ENCODE results near the gene LHX2. TPM values are rescaled to one million over a fixed set of nuclear protein-coding genes. Genes with fewer than 3 reads are reported as not detected.

LHX2 gene
- polyA plus RNA-seq, 1 of the 3 experiments (the other 2 are of a cell fraction), result not detected

- no peak for TF ChIP-seq RFX5 (IDR thresholded peaks at IDR 0.05; ENCODE audit: low read length)
- TF ChIP-seq MEF2A (IDR thresholded peaks at IDR 0.05; ENCODE audit: borderline replicate concordance, low read depth), result no peak
- peak; percentile 64; the same call in 1 of the 2 replicates for TF ChIP-seq FOSL2 (IDR thresholded peaks at IDR 0.05; ENCODE audit: borderline replicate concordance, low read depth)
- peak; percentile 85 for TF ChIP-seq TCF12 (IDR thresholded peaks at IDR 0.05)
- TF ChIP-seq NFIC (IDR thresholded peaks at IDR 0.05; ENCODE audit: borderline replicate concordance), result peak; percentile 78
- TF ChIP-seq SMC3 (IDR thresholded peaks at IDR 0.05; ENCODE audit: low read depth, low read length), result no peak
- TF ChIP-seq TEAD4 (IDR thresholded peaks at IDR 0.05; ENCODE audit: borderline replicate concordance, insufficient read depth), result peak; percentile 61; the same call in 1 of the 2 replicates
- TF ChIP-seq USF2 (IDR thresholded peaks at IDR 0.05; ENCODE audit: borderline replicate concordance, low read depth, low read length), result no peak
- TF ChIP-seq ZBTB33 (IDR thresholded peaks at IDR 0.05; ENCODE audit: borderline replicate concordance, low read depth), result no peak
- no peak for TF ChIP-seq RCOR1 (IDR thresholded peaks at IDR 0.05; ENCODE audit: low read length)
These were observed 67.8 kb downstream of the LHX2 start (continued) for GRCh38 chr9:124079176-124079925.

- DNase-seq, result no peak
- H3K9me3 ChIP-seq, result 0 out of 2 replicates have a peak, but pooled peaks cover 4% of the 10 kb centered on the region
- no peaks in the 10 kb centered on the region for H3K36me3 ChIP-seq (replicated peaks in 1 of 2; ENCODE audit: control insufficient read depth in 1 of 2, insufficient read depth in 2 of 2, low read length in 1 of 2)
- H3K4me1 ChIP-seq (ENCODE audit: control insufficient read depth in 1 of 2, insufficient read depth in 2 of 2, low read depth in 1 of 2, low read length in 1 of 2), result no peaks in the 10 kb centered on the region
- H3K9me2 ChIP-seq, result no peaks in the 10 kb centered on the region
- H3F3A ChIP-seq (replicated peaks; ENCODE audit: insufficient read depth), result no peaks in the 10 kb centered on the region
- no peak overlapping the region for H3K9ac ChIP-seq
- ChIA-PET CTCF (interaction anchor here (0.6 kb wide), 1 partner anchor 1224 kb away, joined by 3 read pairs; no protein-coding TSS in a partner anchor), POLR2A (no interaction called here)
- H3K27me3 ChIP-seq (ENCODE audit: insufficient read depth), result no peaks in the 10 kb centered on the region
- no peaks in the 10 kb centered on the region for H3K79me2 ChIP-seq (ENCODE audit: insufficient read depth)
- 74% methylated on average over 2 of the region's 2 CpGs for WGBS (ENCODE audit: low lambda C conversion rate)
- no peak overlapping the region for H3K4me3 ChIP-seq (ENCODE audit: low read depth in 2 of 2, low read length in 1 of 2)
- no peak overlapping the region for H3K4me2 ChIP-seq
- H3K27ac ChIP-seq (ENCODE audit: low read depth in 2 of 2, low read length in 1 of 2), result no peak overlapping the region
- no peak overlapping the region for H2AFZ ChIP-seq (ENCODE audit: low read depth)
- H4K20me1 ChIP-seq (ENCODE audit: insufficient read depth), result no peaks in the 10 kb centered on the region
- no peak for TF ChIP-seq YY1 (IDR thresholded peaks at IDR 0.05; ENCODE audit: low read depth)
- TF ChIP-seq TAF1 (IDR thresholded peaks at IDR 0.05; ENCODE audit: borderline replicate concordance, low read depth, low read length), result no peak
- TF ChIP-seq EZH2phosphoT487 (IDR thresholded peaks at IDR 0.05; ENCODE audit: borderline replicate concordance, low read depth), result no peak
- TF ChIP-seq FOSL2 (IDR thresholded peaks at IDR 0.05; ENCODE audit: borderline replicate concordance, low read depth), result no peak
- no peak for TF ChIP-seq EP300 (IDR thresholded peaks at IDR 0.05; ENCODE audit: borderline replicate concordance in 1 of 2, low read depth in 1 of 2, low read length in 1 of 2)
- TF ChIP-seq PBX3 (IDR thresholded peaks at IDR 0.05), result no peak
- no peak for TF ChIP-seq REST (IDR thresholded peaks at IDR 0.05; ENCODE audit: low read depth, low read length)
- no peak for TF ChIP-seq MEF2A (IDR thresholded peaks at IDR 0.05; ENCODE audit: borderline replicate concordance, low read depth)
- TF ChIP-seq RXRA (IDR thresholded peaks at IDR 0.05; ENCODE audit: borderline replicate concordance, low read depth), result no peak
- TF ChIP-seq NRF1 (IDR thresholded peaks at IDR 0.05; ENCODE audit: low read depth, low read length), result no peak
- no peak for TF ChIP-seq USF2 (IDR thresholded peaks at IDR 0.05; ENCODE audit: borderline replicate concordance, low read depth, low read length)
- no peak for TF ChIP-seq CTCF (IDR thresholded peaks at IDR 0.05)
These were observed 71.1 kb downstream of the LHX2 start for GRCh38 chr9:124082622-124083021.
